GM13976 (cell line): ENCODE data around the gene SLC44A5.
A peak's percentile ranks its signal among the peaks of the same experiment; 100 is the strongest.

Experiments used
- DNase-seq: peaks from one replicate; pipeline ENCODE4 v3.0.0; 2012; ENCODE audit warnings: low spot score
- CTCF ChIP-seq: IDR thresholded peaks from 2 replicates; pipeline ENCODE4 v1.5.1; 2012; ENCODE audit warnings: borderline replicate concordance, mild to moderate bottlenecking; ENCODE audit not compliant: insufficient read depth; ENCODE audit errors: extremely low read depth, missing control alignments, control extremely low read depth
- in situ Hi-C: fragments of 300-500 bp; cut with MboI; formaldehyde crosslinking; loops from one replicate; pipeline ENCODE4 v1.12.0; 2022; ENCODE audit warnings: low sequenced_read_pairs, mixed read lengths, inconsistent platforms; ENCODE audit not compliant: unreplicated experiment

SLC44A5 gene

GRCh38 chr1:75615613-75616435 lies 4.9 kb upstream of the SLC44A5 start:
- no peak for TF ChIP-seq CTCF
- in situ Hi-C loops, result no loop called here
- peak; percentile 58 for DNase-seq

GRCh38 chr1:75614399-75614756 lies 3.5 kb upstream of the SLC44A5 start:
- DNase-seq, result no peak
- TF ChIP-seq CTCF, result no peak
- in situ Hi-C loops, result no loop called here

GRCh38 chr1:75613916-75614315 lies 3.0 kb upstream of the SLC44A5 start:
- DNase-seq, result no peak

GRCh38 chr1:75612976-75613375 lies 2.1 kb upstream of the SLC44A5 start:
- in situ Hi-C loops, result no loop called here
- no peak for DNase-seq
- TF ChIP-seq CTCF, result no peak

More at GRCh38 chr1:75613916-75614315, 3.0 kb upstream of the SLC44A5 start:
- in situ Hi-C loops, result no loop called here
- no peak for TF ChIP-seq CTCF

- no peak for DNase-seq
- no peak for TF ChIP-seq CTCF
- in situ Hi-C loops, result no loop called here
Observed at GRCh38 chr1:75602486-75602885, 8.4 kb downstream of the SLC44A5 start.

- DNase-seq, result no peak
- no peak for TF ChIP-seq CTCF
- in situ Hi-C loops, result no loop called here
Observed at GRCh38 chr1:75600781-75601180, 10.1 kb downstream of the SLC44A5 start.
